ENCODE measurements around the gene ANKRD33B. TPM values are rescaled to one million over a fixed set of nuclear protein-coding genes. Genes with fewer than 3 reads are reported as not detected.

ANKRD33B gene
- total RNA-seq, 1 experiment from 2014 or later: 14.9 TPM

- Histone ChIP-seq H3K9me2 (replicated peaks; ENCODE audit: low read length) (no peaks in the 10 kb centered on the region), H3K4me3 (ENCODE audit: low read length) (no peak overlapping the region), H3K9me3 (ENCODE audit: low read length) (no peaks in the 10 kb centered on the region), H3K4me2 (ENCODE audit: low read length) (no peak overlapping the region), H3K79me2 (ENCODE audit: low read length) (no peaks in the 10 kb centered on the region), H4K20me1 (ENCODE audit: low read length) (no peaks in the 10 kb centered on the region), H3K4me1 (ENCODE audit: insufficient read depth, low read length) (no peaks in the 10 kb centered on the region), H3K27me3 (ENCODE audit: low read length) (no peaks in the 10 kb centered on the region), H3K27ac (ENCODE audit: low read length) (no peak overlapping the region), H2AFZ (ENCODE audit: low read length) (no peak overlapping the region), H3K9ac (ENCODE audit: low read length) (no peak overlapping the region), H3K36me3 (ENCODE audit: low read depth, low read length) (peaks cover 32% of the 10 kb centered on the region), H3F3A (ENCODE audit: low read length, unreplicated experiment) (no peaks in the 10 kb centered on the region)
- intact Hi-C loops (cut with micrococcal nuclease): no loop called here
- BruUV-seq (replicated peaks): no TSS peak
- ChIA-PET POLR2A (ENCODE audit: unreplicated experiment) (no interaction called here), CTCF (no interaction called here)
- TF ChIP-seq EZH2phosphoT487 (IDR thresholded peaks at IDR 0.05; ENCODE audit: borderline replicate concordance, low read length): no peak
- no peak for TF ChIP-seq CTCF (conservative IDR thresholded peaks at IDR 0.05; ENCODE audit: low read depth, low read length)
- DNase-seq (no peak), ATAC-seq (peak; percentile 35)
These were observed 111.4 kb downstream of the ANKRD33B start for GRCh38 chr5:10675177-10675700.

- ATAC-seq: peak; percentile 16
- no peak overlapping the region for H2AFZ ChIP-seq (ENCODE audit: low read length)
- intact Hi-C loops (cut with micrococcal nuclease): no loop called here
- no peaks in the 10 kb centered on the region for H3K9me3 ChIP-seq (ENCODE audit: low read length)
- no peak for TF ChIP-seq CTCF (conservative IDR thresholded peaks at IDR 0.05; ENCODE audit: low read depth, low read length)
- TF ChIP-seq EZH2phosphoT487 (IDR thresholded peaks at IDR 0.05; ENCODE audit: borderline replicate concordance, low read length): no peak
- no peak for TF ChIP-seq EZH2 (IDR thresholded peaks at IDR 0.05; ENCODE audit: low read length, unreplicated experiment)
- H4K20me1 ChIP-seq (ENCODE audit: low read length): no peaks in the 10 kb centered on the region
- peaks cover 42% of the 10 kb centered on the region for H3K36me3 ChIP-seq (ENCODE audit: low read depth, low read length)
- no peaks in the 10 kb centered on the region for H3F3A ChIP-seq (ENCODE audit: low read length, unreplicated experiment)
- ChIA-PET POLR2A (ENCODE audit: unreplicated experiment) (no interaction called here), CTCF (no interaction called here)
- no peak overlapping the region for H3K27ac ChIP-seq (ENCODE audit: low read length)
- H3K79me2 ChIP-seq (ENCODE audit: low read length): no peaks in the 10 kb centered on the region
- H3K4me2 ChIP-seq (ENCODE audit: low read length): no peak overlapping the region
- H3K27me3 ChIP-seq (ENCODE audit: low read length): no peaks in the 10 kb centered on the region
- no peak overlapping the region for H3K9ac ChIP-seq (ENCODE audit: low read length)
- H3K4me1 ChIP-seq (ENCODE audit: insufficient read depth, low read length): no peaks in the 10 kb centered on the region
- no peak for DNase-seq
- H3K9me2 ChIP-seq (replicated peaks; ENCODE audit: low read length): no peaks in the 10 kb centered on the region
- H3K4me3 ChIP-seq (ENCODE audit: low read length): no peak overlapping the region
- no TSS peak for BruUV-seq (replicated peaks)
These were observed 112.4 kb downstream of the ANKRD33B start for GRCh38 chr5:10676224-10676623.

- H3K27me3 ChIP-seq (ENCODE audit: low read length): no peaks in the 10 kb centered on the region
- H3K79me2 ChIP-seq (ENCODE audit: low read length): no peaks in the 10 kb centered on the region
- H3K27ac ChIP-seq (ENCODE audit: low read length): no peak overlapping the region
- no peaks in the 10 kb centered on the region for H3K9me3 ChIP-seq (ENCODE audit: low read length)
- intact Hi-C loops (cut with micrococcal nuclease): no loop called here
- no peaks in the 10 kb centered on the region for H3F3A ChIP-seq (ENCODE audit: low read length, unreplicated experiment)
- POLR2A ChIA-PET (ENCODE audit: unreplicated experiment): no interaction called here
- CTCF ChIA-PET: no interaction called here
- ATAC-seq (no peak), DNase-seq (no peak)
- no TSS peak for BruUV-seq (replicated peaks)
- H3K9ac ChIP-seq (ENCODE audit: low read length): no peak overlapping the region
- H3K4me3 ChIP-seq (ENCODE audit: low read length): no peak overlapping the region
- H3K4me1 ChIP-seq (ENCODE audit: insufficient read depth, low read length): no peaks in the 10 kb centered on the region
- no peaks in the 10 kb centered on the region for H4K20me1 ChIP-seq (ENCODE audit: low read length)
- peaks cover 47% of the 10 kb centered on the region for H3K36me3 ChIP-seq (ENCODE audit: low read depth, low read length)
- no peak overlapping the region for H3K4me2 ChIP-seq (ENCODE audit: low read length)
- H3K9me2 ChIP-seq (replicated peaks; ENCODE audit: low read length): no peaks in the 10 kb centered on the region
- no peak overlapping the region for H2AFZ ChIP-seq (ENCODE audit: low read length)
- TF ChIP-seq CTCF (conservative IDR thresholded peaks at IDR 0.05; ENCODE audit: low read depth, low read length) (no peak), EZH2 (IDR thresholded peaks at IDR 0.05; ENCODE audit: low read length, unreplicated experiment) (no peak), EZH2phosphoT487 (IDR thresholded peaks at IDR 0.05; ENCODE audit: borderline replicate concordance, low read length) (no peak)
These were observed 113.1 kb downstream of the ANKRD33B start for GRCh38 chr5:10676946-10677345.

Data from PC-3 (cell line).